ENCODE measurements around the gene ARHGAP31. TPM values are rescaled to one million over a fixed set of nuclear protein-coding genes. Genes with fewer than 3 reads are reported as not detected.

ARHGAP31 gene
- total RNA-seq, 4 donors from 2014 or later = 19.8 to 28.7 (median 22.6) TPM

- Histone ChIP-seq H3K36me3 (peaks cover 0 to 5% of the 10 kb centered on the region in 2 donors), H3K27ac (no peak overlapping the region), H3K27me3 (no peaks in the 10 kb centered on the region), H3K9me3 (no peaks in the 10 kb centered on the region), H3K4me3 (no peak overlapping the region), H3K4me1 (peaks cover 0 to 19% (median 3%) of the 10 kb centered on the region in 3 donors)
- ATAC-seq = no peak
- 90 to 97% methylated on average over 3 of the region's 3 CpGs for WGBS, 2 donors (ENCODE audit: low coverage in 1 of 2)
- no peak for TF ChIP-seq POLR2AphosphoS5 (IDR thresholded peaks at IDR 0.05)
- TF ChIP-seq EP300 (IDR thresholded peaks at IDR 0.05) = no peak
- TF ChIP-seq POLR2A (IDR thresholded peaks at IDR 0.05) = no peak
- no peak for TF ChIP-seq CTCF (IDR thresholded peaks at IDR 0.05)
Measured at GRCh38 chr3:119360736-119361462, 66.7 kb downstream of the ARHGAP31 start.

GRCh38 chr3:119362010-119362409, 67.8 kb downstream of the ARHGAP31 start:
- no peak overlapping the region for H3K27ac ChIP-seq
- no peak for TF ChIP-seq POLR2A (IDR thresholded peaks at IDR 0.05)
- TF ChIP-seq CTCF (IDR thresholded peaks at IDR 0.05) = no peak
- no peak for TF ChIP-seq POLR2AphosphoS5 (IDR thresholded peaks at IDR 0.05)
- no peak for TF ChIP-seq EP300 (IDR thresholded peaks at IDR 0.05)
- H3K36me3 ChIP-seq = peaks cover 0 to 14% of the 10 kb centered on the region in 2 donors
- peaks cover 0 to 14% (median 1%) of the 10 kb centered on the region in 3 donors for H3K4me1 ChIP-seq
- no peak for ATAC-seq
- H3K27me3 ChIP-seq = no peaks in the 10 kb centered on the region
- no peaks in the 10 kb centered on the region for H3K9me3 ChIP-seq
- H3K4me3 ChIP-seq = no peak overlapping the region
- 80 to 100% methylated on average over 1 to 2 of the region's 2 CpGs for WGBS, 2 donors (ENCODE audit: low coverage in 1 of 2)

- Histone ChIP-seq H3K27ac (no peak overlapping the region), H3K27me3 (no peaks in the 10 kb centered on the region), H3K4me1 (peaks cover 0 to 10% (median 0%) of the 10 kb centered on the region in 3 donors), H3K9me3 (no peaks in the 10 kb centered on the region), H3K36me3 (peaks cover 0 to 26% of the 10 kb centered on the region in 2 donors), H3K4me3 (no peak overlapping the region)
- no peak for ATAC-seq
- 93 to 100% methylated on average over 6 to 7 of the region's 7 CpGs for WGBS, 2 donors (ENCODE audit: low coverage in 1 of 2)
- no peak for TF ChIP-seq POLR2AphosphoS5 (IDR thresholded peaks at IDR 0.05)
- TF ChIP-seq POLR2A (IDR thresholded peaks at IDR 0.05) = no peak
- TF ChIP-seq EP300 (IDR thresholded peaks at IDR 0.05) = no peak
- TF ChIP-seq CTCF (IDR thresholded peaks at IDR 0.05) = no peak
Measured at GRCh38 chr3:119362940-119363725, 69.0 kb downstream of the ARHGAP31 start.

- Histone ChIP-seq H3K4me1 (peaks cover 0 to 5% (median 0%) of the 10 kb centered on the region in 3 donors), H3K9me3 (no peaks in the 10 kb centered on the region), H3K27me3 (no peaks in the 10 kb centered on the region), H3K4me3 (no peak overlapping the region), H3K36me3 (peaks cover 0 to 38% of the 10 kb centered on the region in 2 donors), H3K27ac (no peak overlapping the region)
- 91 to 100% methylated on average over 1 of the region's 1 CpG for WGBS, 2 donors (ENCODE audit: low coverage in 1 of 2)
- no peak for ATAC-seq
- TF ChIP-seq POLR2A (IDR thresholded peaks at IDR 0.05) (no peak), POLR2AphosphoS5 (IDR thresholded peaks at IDR 0.05) (no peak), CTCF (IDR thresholded peaks at IDR 0.05) (no peak), EP300 (IDR thresholded peaks at IDR 0.05) (no peak)
Measured at GRCh38 chr3:119364401-119364800, 70.2 kb downstream of the ARHGAP31 start.

Data from gastroesophageal sphincter (tissue), 4 donors.